Mesenteric fat pad (tissue), 1 donor: Measurements from ENCODE around the gene MBD6. TPM values are rescaled to one million over a fixed set of nuclear protein-coding genes. Genes with fewer than 3 reads are reported as not detected.
A peak's percentile ranks its signal among the peaks of the same experiment; 100 is the strongest.
"Not testable (repeated sequence)": the region's sequence is repeated elsewhere in the genome, so short reads cannot be mapped to it uniquely, and the experiment has no call there.

Experiments used
- DNase-seq: peaks from one replicate; pipeline ENCODE4 v3.0.0-alpha.2; 2020; ENCODE audit warnings: low spot score
- total RNA-seq: library from RNA; stranded (reverse); fragmentation: NEBNext Ultra II Directional; extraction: Animal tissue kit (Norgen Biotek cat#: 25700); gene quantifications from one replicate; pipeline ENCODE4 v1.2.1, GENCODE V29; 2021
- donor health status: DM: yes; HTN: yes; CAD: no.

Gene MBD6
- total RNA-seq, 1 donor from 2014 or later = 66.0 TPM

DNA sequence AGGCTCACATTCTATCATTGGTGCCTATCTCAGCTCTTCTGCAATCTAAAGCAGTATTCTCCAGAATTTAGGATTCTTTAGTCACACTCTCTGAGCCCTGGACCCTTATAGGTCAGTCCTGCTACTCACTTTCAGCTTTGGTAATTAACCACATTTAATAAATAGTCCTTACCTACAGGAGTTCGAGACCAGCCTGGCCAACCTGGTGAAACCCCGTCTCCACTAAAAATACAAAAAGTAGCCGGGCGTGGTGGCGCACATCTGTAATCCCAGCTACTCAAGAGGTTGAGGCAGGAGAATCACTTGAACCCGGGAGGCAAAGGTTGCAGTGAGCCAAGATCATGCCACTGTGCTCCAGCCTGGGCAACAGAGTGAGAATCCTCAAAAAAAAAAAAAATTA lies 8.9 kb upstream of the MBD6 start:
- not testable (repeated sequence) for DNase-seq

GRCh38 chr12:57514246-57514645 lies 8.4 kb upstream of the MBD6 start:
- DNase-seq = not testable (repeated sequence)

GRCh38 chr12:57514720-57515407 lies 7.8 kb upstream of the MBD6 start:
- no peak for DNase-seq

DNA sequence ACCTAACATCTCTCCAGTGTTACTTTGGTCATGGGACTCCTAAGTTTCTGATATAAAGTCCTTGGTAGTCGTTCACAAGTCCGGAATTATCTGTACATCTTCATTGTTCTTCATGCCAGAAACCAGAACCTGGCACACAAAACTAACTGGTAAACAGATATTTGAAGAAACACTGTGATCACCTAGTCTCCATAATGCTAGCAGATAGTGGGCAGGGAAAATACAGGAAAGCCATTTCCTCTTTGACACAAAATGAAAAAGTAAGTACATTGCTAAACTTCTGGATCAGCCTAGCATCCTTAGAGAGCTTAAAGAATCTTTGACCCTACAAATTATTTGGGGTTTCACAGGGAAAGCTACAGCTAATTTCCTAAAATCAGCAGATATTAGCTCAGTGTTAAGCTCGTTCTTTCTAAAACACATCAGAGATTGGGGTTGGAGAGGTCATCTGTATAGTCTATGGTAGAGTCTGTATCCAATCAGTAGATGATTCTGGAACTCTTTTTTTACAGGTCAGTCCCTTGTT lies 7.2 kb upstream of the MBD6 start:
- DNase-seq = no peak

DNA sequence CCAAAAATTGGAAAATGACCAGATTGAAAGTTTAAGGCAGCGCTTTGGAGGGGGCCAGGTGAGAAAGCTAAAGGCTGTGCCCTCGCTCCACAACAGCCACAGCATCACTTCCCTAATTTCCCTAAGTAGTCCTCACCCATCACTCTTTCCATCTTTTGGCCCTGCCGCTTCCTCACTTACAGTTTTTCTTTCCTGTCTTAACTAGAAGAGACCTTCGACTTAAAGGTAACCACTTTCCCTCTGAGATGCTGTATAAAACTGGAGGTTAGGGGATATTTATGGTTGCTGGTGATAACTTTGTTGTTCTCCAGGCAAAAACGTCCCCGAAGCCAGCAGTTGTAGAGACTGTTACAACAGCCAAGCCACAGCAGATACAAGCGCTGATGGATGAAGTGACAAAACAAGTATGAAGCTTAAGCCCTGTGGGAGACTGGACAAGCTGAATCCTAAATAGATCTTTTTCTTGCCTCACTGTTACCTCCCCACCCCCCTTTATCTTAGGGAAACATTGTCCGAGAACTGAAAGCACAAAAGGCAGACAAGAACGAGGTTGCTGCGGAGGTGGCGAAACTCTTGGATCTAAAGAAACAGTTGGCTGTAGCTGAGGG lies 6.6 kb upstream of the MBD6 start:
- no peak for DNase-seq

- no peak for DNase-seq
Measured at GRCh38 chr12:57516617-57517153, 5.9 kb upstream of the MBD6 start.

DNA sequence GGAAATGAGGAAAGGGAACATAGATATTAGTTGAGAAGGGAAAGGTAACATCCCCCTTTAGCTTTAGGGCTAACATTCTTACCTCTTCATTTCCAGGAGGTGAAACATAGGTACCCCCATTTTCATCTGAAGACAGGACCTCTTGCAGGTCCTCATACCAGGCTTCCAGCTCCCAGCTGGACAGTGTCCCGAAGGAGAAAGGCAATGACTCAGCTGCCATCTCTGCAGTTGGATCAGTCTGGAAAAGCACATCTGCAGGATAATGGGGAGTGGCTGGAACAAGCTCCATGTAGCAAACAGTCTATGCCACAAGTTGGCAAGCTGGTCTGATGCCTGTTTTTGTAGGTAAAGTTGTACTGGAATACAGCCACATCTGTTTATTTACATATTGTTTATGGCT lies 5.4 kb upstream of the MBD6 start:
- DNase-seq = no peak

GRCh38 chr12:57517718-57518117 lies 4.9 kb upstream of the MBD6 start:
- not testable (repeated sequence) for DNase-seq

DNA sequence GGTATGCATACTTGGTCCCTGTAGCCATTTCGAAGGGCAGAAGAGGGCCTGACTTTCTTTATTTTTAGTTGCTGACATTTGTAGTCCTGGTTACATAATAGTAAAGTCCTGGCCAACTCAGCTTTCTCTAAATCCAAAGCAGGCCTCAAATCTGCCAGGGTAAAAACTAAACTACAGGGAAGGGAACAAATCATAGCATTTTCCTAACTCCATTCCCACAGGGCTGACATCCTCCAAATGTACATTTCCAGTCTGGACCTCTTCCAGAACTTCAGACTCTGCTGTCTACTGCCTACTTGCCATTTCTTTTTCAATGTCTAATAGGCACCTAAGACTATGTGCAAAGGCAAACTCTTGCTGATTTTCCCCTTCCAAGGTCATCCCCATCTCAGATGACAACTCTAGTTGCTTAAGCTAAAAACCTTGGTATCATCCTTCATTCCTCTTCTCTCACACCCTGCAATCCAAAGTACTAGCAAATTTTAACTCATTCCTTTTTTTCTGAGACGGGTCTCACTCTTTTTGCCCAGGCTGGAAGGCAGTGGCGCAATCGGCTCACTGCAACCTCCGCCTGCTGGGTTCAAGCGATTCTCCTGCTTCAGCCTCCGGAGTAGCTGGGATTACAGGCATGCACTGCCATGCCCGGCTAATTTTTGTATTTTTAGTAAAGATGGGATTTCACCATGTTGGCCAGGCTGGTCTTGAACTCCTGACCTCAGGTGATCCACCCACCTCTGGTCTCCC lies 4.3 kb upstream of the MBD6 start:
- no peak for DNase-seq

DNA sequence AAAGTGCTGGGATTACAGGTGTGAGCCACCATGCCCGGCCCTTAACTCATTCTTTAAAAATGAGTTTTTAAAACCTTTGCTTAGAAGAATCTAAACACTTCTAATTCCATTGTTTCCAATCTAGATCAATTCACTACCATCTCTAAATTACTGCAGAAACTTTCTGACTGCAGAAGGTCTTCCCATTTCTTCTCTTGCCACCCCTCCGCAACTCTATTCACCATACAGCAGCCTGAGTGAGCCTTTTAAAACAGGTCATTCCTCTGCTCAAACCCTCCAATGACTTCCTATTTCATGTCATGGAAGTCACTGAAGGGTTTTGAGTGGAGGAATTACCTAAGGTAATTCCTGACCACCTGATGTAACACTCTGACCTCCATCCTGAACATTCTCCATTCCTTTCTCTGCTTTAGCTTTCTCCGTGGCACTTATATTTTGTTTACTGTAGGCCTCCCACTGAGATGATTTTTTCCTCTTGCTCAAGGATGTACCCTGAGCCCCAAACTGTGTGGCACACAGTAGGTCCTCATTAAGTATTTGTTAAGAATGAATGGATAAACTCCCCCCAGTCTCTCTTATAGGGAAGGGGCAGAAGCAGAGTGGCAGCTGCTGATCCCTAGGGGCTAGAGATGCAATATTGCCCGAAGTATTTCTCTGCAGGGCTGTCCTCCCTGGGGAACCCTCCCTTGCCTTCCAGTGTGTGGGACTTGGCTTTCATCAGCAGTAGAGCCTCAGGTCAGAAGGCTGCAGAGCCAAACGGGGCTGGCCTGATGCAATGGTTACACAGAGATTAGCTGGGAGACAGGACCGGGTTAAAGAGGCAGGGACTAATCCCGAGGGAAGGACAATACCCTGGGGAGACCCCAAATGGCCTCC lies 3.5 kb upstream of the MBD6 start:
- no peak for DNase-seq

GRCh38 chr12:57519796-57520052 lies 2.9 kb upstream of the MBD6 start:
- no peak for DNase-seq

DNA sequence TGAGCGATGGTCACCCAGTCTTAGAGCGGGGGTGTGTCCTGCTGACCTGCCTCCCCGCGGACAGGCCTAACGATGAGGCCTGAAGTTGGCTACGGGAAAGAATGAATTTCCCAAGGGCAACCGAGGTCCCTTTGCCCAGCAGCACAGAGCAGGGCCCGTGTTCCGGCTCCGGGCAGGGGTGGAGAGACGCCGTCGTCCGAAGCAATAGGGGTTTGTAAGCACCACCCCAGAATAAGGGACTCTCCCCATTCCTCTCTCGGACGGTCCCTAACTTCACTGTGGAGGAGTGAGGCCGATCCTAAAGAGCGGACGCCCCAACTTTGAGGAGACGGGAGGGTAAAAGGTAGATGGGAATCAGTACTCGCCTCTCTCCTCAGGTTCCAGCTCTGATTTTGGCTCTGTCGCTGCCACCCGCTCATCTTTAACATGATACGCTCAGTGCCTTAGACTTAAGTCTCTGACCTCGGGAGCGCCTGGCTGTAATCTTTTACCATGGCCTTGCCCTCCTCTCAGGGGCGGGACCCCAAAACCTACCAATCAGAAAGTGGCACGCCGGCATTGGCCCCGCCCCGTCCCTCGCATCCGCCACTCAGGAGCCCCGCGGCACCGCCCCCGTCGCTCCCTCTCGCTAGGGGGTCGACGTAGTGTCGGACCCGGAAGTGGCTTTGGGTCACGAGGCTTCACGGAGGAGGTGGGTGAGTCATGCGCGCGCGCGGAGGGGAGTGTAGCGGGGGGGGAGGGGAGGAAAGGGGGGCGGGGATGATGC lies 2.4 kb upstream of the MBD6 start, which contains the start of gene DDIT3:
Gene DDIT3, minus strand, starts transcription at position 462 of the 766 bp plus-strand sequence. CDS start 3,108 bp downstream, outside the sequence.
- DNase-seq = peak; percentile 100

- no peak for DNase-seq
Measured at GRCh38 chr12:57521525-57522010, 1.1 kb upstream of the MBD6 start.

DNA sequence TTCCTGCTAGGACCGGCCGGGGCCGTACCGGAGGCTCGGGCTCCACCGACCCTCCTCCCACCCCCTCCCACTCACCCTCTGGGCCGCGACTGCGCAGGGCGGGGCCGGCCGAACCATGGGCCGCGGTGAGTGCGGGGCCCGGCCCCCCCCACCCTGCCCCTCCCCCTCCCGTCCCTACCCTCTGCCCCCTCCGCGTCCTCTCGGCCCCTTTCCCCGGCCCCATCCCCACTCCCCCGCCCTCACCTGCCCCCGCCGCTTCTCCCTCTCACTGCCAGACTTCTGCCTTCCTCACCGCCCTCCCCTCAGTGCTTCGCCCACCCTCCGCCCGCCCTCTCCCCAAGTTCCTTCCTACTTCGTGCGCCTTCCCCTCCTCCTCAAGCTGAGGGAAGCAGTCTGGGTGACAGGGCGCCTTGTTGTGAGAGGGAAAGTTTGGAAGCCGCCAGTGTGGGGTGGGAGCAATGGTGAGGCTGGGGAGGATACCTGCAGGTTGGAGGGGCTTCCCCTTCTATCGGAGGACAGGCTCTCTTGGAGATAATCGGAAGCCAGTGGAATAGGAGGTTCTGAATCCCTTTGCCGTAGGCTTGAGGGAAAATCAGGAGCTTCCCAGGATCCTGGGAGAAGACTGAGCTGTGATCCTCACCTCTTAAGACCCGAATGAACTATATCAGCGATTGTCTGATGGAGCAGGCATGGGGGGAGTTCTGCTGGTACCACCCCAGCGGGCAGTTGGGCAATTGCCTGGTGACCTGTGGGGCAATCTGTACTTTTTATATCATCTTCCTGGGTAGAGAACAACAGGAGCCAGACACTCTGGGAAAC lies 472 bp downstream of the MBD6 start:
- no peak for DNase-seq

DNA sequence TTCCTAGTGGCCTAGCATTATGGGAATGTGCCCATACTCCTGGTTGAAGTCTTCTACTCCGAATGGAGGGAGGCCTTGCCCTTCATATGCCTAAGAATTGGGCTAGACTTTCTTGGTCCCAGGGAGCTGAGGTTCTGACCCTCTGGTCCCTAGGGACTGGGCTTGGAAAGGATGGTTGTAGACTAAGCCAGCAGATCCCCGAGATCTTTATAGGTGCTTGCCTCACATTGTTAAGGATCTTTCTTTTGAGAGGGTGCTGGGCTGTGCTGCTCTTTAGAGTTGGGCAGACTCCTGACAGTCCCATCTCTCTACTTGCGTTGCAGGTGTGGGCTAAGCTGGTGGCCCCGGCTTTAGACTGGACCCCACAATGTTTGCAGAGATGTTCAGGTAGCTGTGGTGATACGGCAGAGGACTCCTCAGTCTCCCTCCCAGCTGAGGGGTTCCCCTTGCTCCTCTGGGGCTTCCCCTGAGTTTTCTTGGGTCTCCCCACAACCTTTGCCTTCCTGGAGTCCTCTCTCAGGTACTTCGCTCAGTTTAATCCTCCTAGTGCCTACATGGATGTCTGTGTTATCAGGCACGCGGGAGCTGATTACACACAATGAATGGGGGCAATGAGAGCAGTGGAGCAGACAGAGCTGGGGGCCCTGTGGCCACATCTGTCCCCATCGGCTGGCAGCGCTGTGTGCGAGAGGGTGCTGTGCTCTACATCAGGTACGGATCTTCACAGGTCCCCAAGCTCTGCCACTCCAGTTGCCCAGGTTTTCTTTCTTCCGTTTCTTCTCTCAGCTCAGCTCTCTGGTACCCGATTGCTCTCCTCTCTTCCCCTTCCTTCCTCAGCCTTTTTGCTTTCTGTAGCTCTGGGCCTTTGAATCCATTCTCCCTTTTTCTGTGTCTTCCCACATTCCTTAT lies 1.3 kb downstream of the MBD6 start:
- no peak for DNase-seq

GRCh38 chr12:57524814-57525614 lies 2.4 kb downstream of the MBD6 start:
- DNase-seq = no peak
